Measurements from ENCODE around the gene PSMD1. TPM values are rescaled to one million over a fixed set of nuclear protein-coding genes. Genes with fewer than 3 reads are reported as not detected.
"Not testable (repeated sequence)": the region's sequence is repeated elsewhere in the genome, so short reads cannot be mapped to it uniquely, and the experiment has no call there.

Gene PSMD1
- total and polyA plus RNA-seq, 5 donors = 35.6 to 88.6 (median 80.3) TPM

DNA sequence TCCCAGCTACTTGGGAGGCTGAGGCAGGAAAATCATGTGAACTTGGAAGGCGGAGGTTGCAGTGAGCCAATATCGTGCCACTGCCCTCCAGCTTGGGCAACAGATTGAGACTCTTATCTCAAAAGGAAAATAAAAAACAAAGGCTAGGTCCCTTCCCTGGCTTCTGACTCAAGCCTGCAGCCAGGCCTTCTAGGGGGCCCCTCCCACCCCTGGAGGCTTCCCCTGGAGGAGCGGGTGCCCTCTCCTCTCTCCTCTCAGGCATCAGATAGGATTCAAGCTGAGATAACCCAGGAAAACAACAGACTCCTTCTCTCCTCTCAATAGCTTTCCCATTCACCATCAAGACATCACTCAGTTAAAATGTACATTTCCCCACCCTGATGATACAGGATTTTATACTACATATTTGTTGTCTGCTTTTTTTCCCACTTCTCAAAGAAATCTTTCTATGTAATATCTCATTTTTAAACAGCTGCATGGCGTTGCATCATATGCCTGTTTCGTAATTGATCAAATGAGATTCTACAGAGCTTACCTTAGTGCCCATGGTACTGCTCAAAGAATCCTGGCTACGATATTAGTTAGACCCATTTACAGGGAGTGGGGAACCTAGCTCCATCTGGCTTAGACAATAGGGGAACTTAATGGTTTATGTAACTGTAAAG, 40.0 kb upstream of the PSMD1 start:
- H3K27me3 ChIP-seq (ENCODE audit: control insufficient read depth, insufficient read depth) = no peaks in the 10 kb centered on the region
- no peak for ATAC-seq
- DNase-seq = no peak
- 63% methylated on average over 6 of the region's 6 CpGs for WGBS
- intact Hi-C loops (cut with DNase I) = no loop called here
- no peak overlapping the region for H3K27ac ChIP-seq (ENCODE audit: low read length)
- H3K9me3 ChIP-seq (ENCODE audit: control insufficient read depth, low read length) = no peaks in the 10 kb centered on the region
- H3K4me3 ChIP-seq (ENCODE audit: low read length) = no peak overlapping the region
- no peaks in the 10 kb centered on the region for H3K4me1 ChIP-seq (ENCODE audit: control insufficient read depth, insufficient read depth, low read length)

DNA sequence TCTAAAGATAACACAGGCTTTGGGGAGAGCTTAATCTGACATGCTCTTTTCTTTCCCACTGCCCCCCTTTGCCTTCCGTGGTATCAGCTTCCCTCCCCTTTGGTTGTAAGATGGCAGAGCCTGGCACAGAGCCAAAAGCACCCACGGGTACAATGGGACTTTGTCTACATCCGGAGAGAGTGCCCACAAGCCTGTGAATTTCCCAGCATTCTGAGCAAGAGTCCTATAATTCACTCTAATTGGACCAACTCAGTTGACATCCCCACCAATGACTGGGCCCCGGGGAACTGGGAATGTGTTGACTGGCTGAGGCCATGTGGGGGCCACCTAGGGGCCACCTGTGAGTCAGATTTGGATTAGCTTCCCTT, 39.5 kb upstream of the PSMD1 start:
- H3K27me3 ChIP-seq (ENCODE audit: control insufficient read depth, insufficient read depth) = no peaks in the 10 kb centered on the region
- intact Hi-C loops (cut with DNase I) = no loop called here
- no peak overlapping the region for H3K27ac ChIP-seq (ENCODE audit: low read length)
- DNase-seq = no peak
- H3K4me1 ChIP-seq (ENCODE audit: control insufficient read depth, insufficient read depth, low read length) = no peaks in the 10 kb centered on the region
- H3K9me3 ChIP-seq (ENCODE audit: control insufficient read depth, low read length) = no peaks in the 10 kb centered on the region
- whole genome bisulfite sequencing = 48% methylated on average over 4 of the region's 4 CpGs
- no peak overlapping the region for H3K4me3 ChIP-seq (ENCODE audit: low read length)
- no peak for ATAC-seq

DNA sequence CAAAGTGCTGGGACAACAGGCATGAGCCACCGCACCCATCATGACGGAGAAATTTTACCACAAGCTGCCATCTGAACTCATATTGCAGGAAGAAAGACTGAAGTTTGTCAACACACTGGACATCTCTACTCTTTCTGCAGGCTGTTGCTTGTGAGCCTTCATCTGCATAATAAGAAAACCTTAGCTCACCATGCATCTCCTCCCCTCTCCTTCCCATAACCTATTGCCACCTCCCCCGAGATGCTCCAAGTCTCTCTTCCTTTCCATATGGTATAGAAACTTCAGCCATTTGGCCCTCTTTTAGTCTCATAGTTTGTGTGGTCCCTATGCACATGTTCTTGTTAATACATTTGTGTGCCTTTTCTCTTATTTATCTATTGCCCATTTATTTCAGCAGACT, 38.5 kb upstream of the PSMD1 start:
- H3K4me3 ChIP-seq (ENCODE audit: low read length) = no peak overlapping the region
- H3K27me3 ChIP-seq (ENCODE audit: control insufficient read depth, insufficient read depth) = no peaks in the 10 kb centered on the region
- intact Hi-C loops (cut with DNase I) = no loop called here
- no peaks in the 10 kb centered on the region for H3K4me1 ChIP-seq (ENCODE audit: control insufficient read depth, insufficient read depth, low read length)
- no peak for ATAC-seq
- 93% methylated on average over 3 of the region's 3 CpGs for WGBS
- H3K27ac ChIP-seq (ENCODE audit: low read length) = no peak overlapping the region
- no peak for DNase-seq
- no peaks in the 10 kb centered on the region for H3K9me3 ChIP-seq (ENCODE audit: control insufficient read depth, low read length)

- WGBS = 90% methylated on average over 3 of the region's 3 CpGs
- ATAC-seq; DNase-seq; H3K4me3 ChIP-seq (ENCODE audit: low read length); H3K27ac ChIP-seq (ENCODE audit: low read length); H3K9me3 ChIP-seq (ENCODE audit: control insufficient read depth, low read length); H3K27me3 ChIP-seq (ENCODE audit: control insufficient read depth, insufficient read depth); H3K4me1 ChIP-seq (ENCODE audit: control insufficient read depth, insufficient read depth, low read length); intact Hi-C loops (cut with DNase I): not testable (repeated sequence)
Observed at GRCh38 chr2:231025059-231025458, 31.6 kb upstream of the PSMD1 start.

GRCh38 chr2:231028889-231029288, 27.8 kb upstream of the PSMD1 start:
- intact Hi-C loops (cut with DNase I) = no loop called here
- Histone ChIP-seq H3K4me3 (ENCODE audit: low read length) (no peak overlapping the region), H3K27me3 (ENCODE audit: control insufficient read depth, insufficient read depth) (no peaks in the 10 kb centered on the region), H3K27ac (ENCODE audit: low read length) (no peak overlapping the region), H3K4me1 (ENCODE audit: control insufficient read depth, insufficient read depth, low read length) (no peaks in the 10 kb centered on the region), H3K9me3 (ENCODE audit: control insufficient read depth, low read length) (no peaks in the 10 kb centered on the region)
- ATAC-seq = no peak
- no peak for DNase-seq

GRCh38 chr2:231029563-231029962, 27.1 kb upstream of the PSMD1 start:
- ATAC-seq (no peak), DNase-seq (no peak)
- H3K9me3 ChIP-seq (ENCODE audit: control insufficient read depth, low read length) = no peaks in the 10 kb centered on the region
- H3K27ac ChIP-seq (ENCODE audit: low read length) = no peak overlapping the region
- no peak overlapping the region for H3K4me3 ChIP-seq (ENCODE audit: low read length)
- WGBS = 82% methylated on average over 9 of the region's 9 CpGs
- intact Hi-C loops (cut with DNase I) = no loop called here
- no peaks in the 10 kb centered on the region for H3K27me3 ChIP-seq (ENCODE audit: control insufficient read depth, insufficient read depth)
- H3K4me1 ChIP-seq (ENCODE audit: control insufficient read depth, insufficient read depth, low read length) = no peaks in the 10 kb centered on the region

DNA sequence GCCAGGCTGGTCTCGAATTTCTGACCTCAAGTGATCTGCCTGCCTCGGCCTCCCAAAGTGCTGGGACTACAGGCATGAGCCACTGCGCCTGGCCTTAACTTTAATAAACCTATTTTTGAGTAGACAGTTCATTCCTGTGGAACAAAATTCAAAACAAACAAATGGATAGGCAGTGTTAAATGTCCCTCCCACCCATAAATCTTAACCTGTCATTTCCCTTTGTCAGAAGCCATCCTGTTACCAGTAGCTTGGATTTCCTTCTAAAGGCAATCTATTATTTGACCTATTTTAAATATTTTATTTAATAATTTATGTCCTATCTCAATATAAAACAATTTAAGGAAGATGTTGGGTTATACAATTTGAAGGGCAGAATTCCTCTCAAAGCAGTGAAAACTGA, 25.9 kb upstream of the PSMD1 start:
- intact Hi-C loops (cut with DNase I) = no loop called here
- Histone ChIP-seq H3K4me1 (ENCODE audit: control insufficient read depth, insufficient read depth, low read length) (no peaks in the 10 kb centered on the region), H3K4me3 (ENCODE audit: low read length) (no peak overlapping the region), H3K27me3 (ENCODE audit: control insufficient read depth, insufficient read depth) (no peaks in the 10 kb centered on the region), H3K9me3 (ENCODE audit: control insufficient read depth, low read length) (no peaks in the 10 kb centered on the region), H3K27ac (ENCODE audit: low read length) (no peak overlapping the region)
- DNase-seq (no peak), ATAC-seq (no peak)
- 83% methylated on average over 3 of the region's 3 CpGs for WGBS

DNA sequence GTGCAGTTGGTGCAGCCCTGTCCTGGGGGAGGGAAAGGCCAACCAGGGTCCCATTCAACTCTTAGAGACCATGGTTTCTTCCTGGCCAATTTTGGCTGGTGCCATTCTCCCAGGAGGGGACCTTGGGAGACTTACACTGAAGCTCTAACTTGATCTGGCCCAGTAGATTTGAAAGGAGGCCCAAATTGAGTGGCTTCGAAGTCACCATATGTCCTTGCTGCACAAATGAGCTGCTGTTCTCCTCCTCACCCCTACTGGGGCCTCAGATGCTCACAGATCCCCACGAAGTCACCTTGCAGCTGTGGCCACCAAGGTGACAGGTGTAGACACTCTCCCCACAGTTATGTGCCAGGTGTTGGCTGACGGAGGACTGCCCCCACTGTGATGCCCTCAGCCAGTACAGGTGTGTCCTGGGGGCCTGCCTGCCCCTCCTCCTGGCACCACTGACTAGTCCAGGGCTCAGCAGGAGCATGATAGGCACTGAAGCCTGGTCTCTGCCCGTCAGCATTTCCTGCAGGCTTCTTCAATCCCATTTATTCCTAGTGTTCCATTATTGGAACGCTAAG, 24.0 kb upstream of the PSMD1 start:
- Histone ChIP-seq H3K4me3 (ENCODE audit: low read length) (no peak overlapping the region), H3K27me3 (ENCODE audit: control insufficient read depth, insufficient read depth) (peaks cover 2% of the 10 kb centered on the region), H3K27ac (ENCODE audit: low read length) (no peak overlapping the region), H3K9me3 (ENCODE audit: control insufficient read depth, low read length) (no peaks in the 10 kb centered on the region), H3K4me1 (ENCODE audit: control insufficient read depth, insufficient read depth, low read length) (no peaks in the 10 kb centered on the region)
- DNase-seq (no peak), ATAC-seq (no peak)
- WGBS = 69% methylated on average over 5 of the region's 5 CpGs
- intact Hi-C loops (cut with DNase I) = no loop called here

DNA sequence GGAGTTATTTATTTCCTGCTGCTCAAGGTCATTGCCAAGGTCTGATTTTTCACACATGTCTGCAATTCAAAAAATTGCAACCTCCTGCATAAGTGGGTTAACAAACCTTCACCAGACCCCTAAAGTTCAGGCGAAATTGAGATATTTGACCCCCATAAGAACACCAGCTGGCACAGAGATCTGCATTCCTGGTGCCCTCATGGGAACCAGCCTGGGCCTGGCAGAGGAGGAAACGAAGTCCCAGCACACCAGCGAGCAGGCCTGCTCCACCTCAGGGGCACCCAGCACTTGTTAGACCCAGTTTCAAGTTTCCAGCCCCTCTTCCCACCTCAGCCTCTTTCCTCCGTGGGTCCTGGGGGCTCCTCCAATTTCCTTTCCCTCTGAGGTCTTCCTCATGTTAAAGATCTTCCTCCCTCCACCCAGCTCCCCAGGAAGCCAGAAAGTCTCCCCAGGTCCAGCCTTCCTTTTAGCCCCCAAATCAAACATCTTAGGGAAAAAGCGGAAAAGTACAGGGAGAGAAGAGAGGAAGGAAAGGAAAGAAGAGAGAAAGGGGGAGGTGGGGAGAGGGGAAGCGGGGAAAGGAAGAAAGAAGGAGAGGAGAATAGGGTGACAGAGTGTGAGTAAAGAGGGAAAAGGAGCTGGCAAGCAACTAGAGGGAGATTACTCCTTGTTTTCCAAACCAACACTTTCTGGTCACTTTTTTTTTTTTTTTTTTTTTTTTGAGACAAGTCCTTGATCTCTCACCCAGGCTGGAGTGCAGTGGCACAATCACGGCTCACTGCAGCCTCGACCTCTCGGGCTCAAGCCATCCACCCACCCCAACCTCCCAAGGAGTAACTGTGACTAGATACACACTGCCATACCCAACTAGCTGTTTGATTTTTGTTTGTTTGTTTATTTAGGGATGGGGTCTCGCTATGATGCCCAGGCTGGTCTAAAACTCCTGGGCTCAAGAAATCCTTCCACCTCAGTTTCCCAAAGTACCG, 23.2 kb upstream of the PSMD1 start:
- Histone ChIP-seq H3K9me3 (ENCODE audit: control insufficient read depth, low read length) (no peaks in the 10 kb centered on the region), H3K4me1 (ENCODE audit: control insufficient read depth, insufficient read depth, low read length) (no peaks in the 10 kb centered on the region), H3K27ac (ENCODE audit: low read length) (no peak overlapping the region), H3K27me3 (ENCODE audit: control insufficient read depth, insufficient read depth) (peaks cover 2% of the 10 kb centered on the region), H3K4me3 (ENCODE audit: low read length) (no peak overlapping the region)
- intact Hi-C loops (cut with DNase I) = no loop called here
- DNase-seq (no peak), ATAC-seq (no peak)
- WGBS = 57% methylated on average over 11 of the region's 11 CpGs

GRCh38 chr2:231034291-231034882, 22.3 kb upstream of the PSMD1 start:
- Histone ChIP-seq H3K9me3 (ENCODE audit: control insufficient read depth, low read length) (no peaks in the 10 kb centered on the region), H3K4me1 (ENCODE audit: control insufficient read depth, insufficient read depth, low read length) (no peaks in the 10 kb centered on the region), H3K27ac (ENCODE audit: low read length) (no peak overlapping the region), H3K4me3 (ENCODE audit: low read length) (no peak overlapping the region), H3K27me3 (ENCODE audit: control insufficient read depth, insufficient read depth) (peaks cover 2% of the 10 kb centered on the region)
- WGBS = 29% methylated on average over 4 of the region's 4 CpGs
- intact Hi-C loops (cut with DNase I) = no loop called here
- ATAC-seq = no peak
- DNase-seq = no peak

GRCh38 chr2:231036131-231036530, 20.5 kb upstream of the PSMD1 start:
- Histone ChIP-seq H3K27ac (ENCODE audit: low read length) (no peak overlapping the region), H3K4me1 (ENCODE audit: control insufficient read depth, insufficient read depth, low read length) (no peaks in the 10 kb centered on the region), H3K4me3 (ENCODE audit: low read length) (no peak overlapping the region), H3K27me3 (ENCODE audit: control insufficient read depth, insufficient read depth) (peaks cover 2% of the 10 kb centered on the region), H3K9me3 (ENCODE audit: control insufficient read depth, low read length) (no peaks in the 10 kb centered on the region)
- no peak for DNase-seq
- no peak for ATAC-seq
- 69% methylated on average over 4 of the region's 4 CpGs for WGBS
- intact Hi-C loops (cut with DNase I) = no loop called here
